ENCODE results near the gene R3HDM2. TPM values are rescaled to one million over a fixed set of nuclear protein-coding genes. Genes with fewer than 3 reads are reported as not detected.

R3HDM2 gene
- total RNA-seq, 1 experiment from 2014 or later, result 45.4 TPM

- CTCF ChIA-PET, result interaction anchor here (1.4 kb wide), 1 partner anchor 64 kb away, joined by 5 read pairs; no protein-coding TSS in a partner anchor
- RAD21 ChIA-PET (ENCODE audit: low non-redundant PET in 1 of 2, low total read pairs in 2 of 2, uncharacterized antibody in 2 of 2, unreplicated experiment in 2 of 2), result no interaction called here
- H3K27me3 ChIP-seq (ENCODE audit: insufficient read depth, low read length), result no peaks in the 10 kb centered on the region
- intact Hi-C loops (cut with micrococcal nuclease), result no loop called here
- no peaks in the 10 kb centered on the region for H4K20me1 ChIP-seq (ENCODE audit: insufficient read depth)
- no peak overlapping the region for H3K27ac ChIP-seq (ENCODE audit: low read depth, low read length)
- POLR2A ChIA-PET, result no interaction called here
- TF ChIP-seq ELF1 (IDR thresholded peaks at IDR 0.05; ENCODE audit: borderline replicate concordance, low read depth) (no peak), MAX (IDR thresholded peaks at IDR 0.05) (no peak), EGR1 (IDR thresholded peaks at IDR 0.05; ENCODE audit: low read depth) (no peak), EZH2phosphoT487 (IDR thresholded peaks at IDR 0.05; ENCODE audit: borderline replicate concordance) (no peak), SIN3A (IDR thresholded peaks at IDR 0.05; ENCODE audit: low read depth) (no peak), SP1 (IDR thresholded peaks at IDR 0.05; ENCODE audit: low read depth) (no peak), ATF3 (IDR thresholded peaks at IDR 0.05) (no peak), SRF (IDR thresholded peaks at IDR 0.05; ENCODE audit: low read depth) (no peak)
- H3K79me2 ChIP-seq (ENCODE audit: insufficient read depth, low read length), result no peaks in the 10 kb centered on the region
- H2AFZ ChIP-seq (ENCODE audit: low read depth, low read length, poor library complexity, severe bottlenecking), result no peak overlapping the region
- no TSS peak for BruUV-seq (replicated peaks)
- no peaks in the 10 kb centered on the region for H3K36me3 ChIP-seq (ENCODE audit: control insufficient read depth in 1 of 2, insufficient read depth in 2 of 2, low read length in 2 of 2)
- H3K9me3 ChIP-seq (ENCODE audit: control insufficient read depth in 1 of 2, insufficient read depth in 1 of 2, low read depth in 1 of 2, low read length in 2 of 2), result no peaks in the 10 kb centered on the region
- no peak overlapping the region for H3K4me2 ChIP-seq (ENCODE audit: low read length)
- no peak overlapping the region for H3K4me3 ChIP-seq (replicated peaks in 1 of 2; ENCODE audit: low read depth in 1 of 2, low read length in 2 of 2)
- no peak for ATAC-seq
- DNase-seq (ENCODE audit: low read depth, low spot score), result no peak
- no peaks in the 10 kb centered on the region for H3K9me2 ChIP-seq (ENCODE audit: insufficient read depth)
- no peak overlapping the region for H3K9ac ChIP-seq (ENCODE audit: low read length)
- H3K4me1 ChIP-seq (ENCODE audit: control insufficient read depth in 1 of 2, insufficient read depth in 2 of 2, low read length in 2 of 2), result peaks cover 0 to 20% of the 10 kb centered on the region in 2 experiments; a peak in 2 of 4 replicates
Measured at GRCh38 chr12:57388425-57388824, 42.4 kb downstream of the R3HDM2 start.

GRCh38 chr12:57386187-57386720 lies 44.6 kb downstream of the R3HDM2 start:
- ChIA-PET CTCF (no interaction called here), POLR2A (interaction anchor here (0.6 kb wide), 1 partner anchor 23 kb away, joined by 3 read pairs; no protein-coding TSS in a partner anchor), RAD21 (ENCODE audit: low non-redundant PET in 1 of 2, low total read pairs in 2 of 2, uncharacterized antibody in 2 of 2, unreplicated experiment in 2 of 2) (no interaction called here)
- Histone ChIP-seq H4K20me1 (ENCODE audit: insufficient read depth) (no peaks in the 10 kb centered on the region), H3K27ac (ENCODE audit: low read depth, low read length) (no peak overlapping the region), H3K9ac (ENCODE audit: low read length) (no peak overlapping the region), H3K27me3 (ENCODE audit: insufficient read depth, low read length) (no peaks in the 10 kb centered on the region), H3K9me2 (ENCODE audit: insufficient read depth) (no peaks in the 10 kb centered on the region), H2AFZ (ENCODE audit: low read depth, low read length, poor library complexity, severe bottlenecking) (no peak overlapping the region), H3K36me3 (ENCODE audit: control insufficient read depth in 1 of 2, insufficient read depth in 2 of 2, low read length in 2 of 2) (no peaks in the 10 kb centered on the region), H3K4me2 (ENCODE audit: low read length) (no peak overlapping the region), H3K4me3 (replicated peaks in 1 of 2; ENCODE audit: low read depth in 1 of 2, low read length in 2 of 2) (no peak overlapping the region), H3K79me2 (ENCODE audit: insufficient read depth, low read length) (no peaks in the 10 kb centered on the region), H3K9me3 (ENCODE audit: control insufficient read depth in 1 of 2, insufficient read depth in 1 of 2, low read depth in 1 of 2, low read length in 2 of 2) (no peaks in the 10 kb centered on the region), H3K4me1 (ENCODE audit: control insufficient read depth in 1 of 2, insufficient read depth in 2 of 2, low read length in 2 of 2) (peaks cover 0 to 20% of the 10 kb centered on the region in 2 experiments; a peak in 2 of 4 replicates)
- DNase-seq (ENCODE audit: low read depth, low spot score) (no peak), ATAC-seq (no peak)
- no TSS peak for BruUV-seq (replicated peaks)
- intact Hi-C loops (cut with micrococcal nuclease), result no loop called here
- TF ChIP-seq CTCF (IDR thresholded peaks at IDR 0.05 in 2 of 3, conservative IDR thresholded peaks at IDR 0.05 in 1 of 3; ENCODE audit: borderline replicate concordance in 1 of 3, insufficient read depth in 1 of 3, low read depth in 2 of 3, low read length in 2 of 3), result no peak
- TF ChIP-seq ELF1 (IDR thresholded peaks at IDR 0.05; ENCODE audit: borderline replicate concordance, low read depth), result no peak
- TF ChIP-seq CEBPB (IDR thresholded peaks at IDR 0.05; ENCODE audit: low read depth), result no peak
- TF ChIP-seq FOSL1 (IDR thresholded peaks at IDR 0.05; ENCODE audit: low read depth), result no peak
- no peak for TF ChIP-seq TCF7L2 (IDR thresholded peaks at IDR 0.05; ENCODE audit: borderline replicate concordance, extremely low read depth, insufficient read depth, insufficient read length)
- no peak for TF ChIP-seq SP1 (IDR thresholded peaks at IDR 0.05; ENCODE audit: low read depth)
- TF ChIP-seq ZNF274 (IDR thresholded peaks at IDR 0.05; ENCODE audit: low read depth, low read length), result no peak
- TF ChIP-seq POLR2AphosphoS5 (IDR thresholded peaks at IDR 0.05; ENCODE audit: low read depth, low read length), result no peak
- TF ChIP-seq REST (IDR thresholded peaks at IDR 0.05; ENCODE audit: low read depth), result no peak
- no peak for TF ChIP-seq SRF (IDR thresholded peaks at IDR 0.05; ENCODE audit: low read depth)
- TF ChIP-seq EGR1 (IDR thresholded peaks at IDR 0.05; ENCODE audit: low read depth), result no peak

Data from HCT116 (cell line).